OCI-LY1 (cell line): ENCODE data around the gene MTG2.

Experiments
- H2AFZ ChIP-seq: fragments of 200-600 bp; sonication (generic), shearing (Covaris generic); 2 replicates; pipeline ENCODE4 v1.6.0; 2014; ENCODE audit warnings: antibody characterized with exemption, mild to moderate bottlenecking, low read length
- H3F3A ChIP-seq: fragments of 200-600 bp; sonication (generic), shearing (Covaris generic); 2 replicates; pipeline ENCODE4 v1.6.0; 2014; ENCODE audit warnings: mild to moderate bottlenecking, antibody characterized with exemption, low read length, moderate library complexity; ENCODE audit not compliant: insufficient read depth
- H3K27ac ChIP-seq: fragments of 200-600 bp; sonication (generic); 2 replicates; pipeline ENCODE4 v1.5.1; 2014; ENCODE audit warnings: low read length, mixed run types, mild to moderate bottlenecking, low read depth; ENCODE audit not compliant: poor library complexity, severe bottlenecking
- H3K27me3 ChIP-seq: fragments of 200-600 bp; sonication (generic); 2 replicates; pipeline ENCODE4 v1.6.0; 2014; ENCODE audit warnings: antibody characterized with exemption, mild to moderate bottlenecking, low read length, moderate library complexity; ENCODE audit not compliant: insufficient read depth
- H3K36me3 ChIP-seq: fragments of 200-600 bp; sonication (generic); 2 replicates; pipeline ENCODE4 v1.6.1; 2014; ENCODE audit warnings: mild to moderate bottlenecking, antibody characterized with exemption, low read length, moderate library complexity, mixed read lengths; ENCODE audit not compliant: insufficient read depth
- H3K4me1 ChIP-seq: fragments of 200-600 bp; sonication (generic); 2 replicates; pipeline ENCODE4 v1.5.1; 2014; ENCODE audit warnings: mild to moderate bottlenecking, low read length, moderate library complexity; ENCODE audit not compliant: insufficient read depth, severe bottlenecking
- H3K4me2 ChIP-seq: fragments of 200-600 bp; sonication (generic), shearing (Covaris generic); 2 replicates; pipeline ENCODE4 v1.6.1; 2014; ENCODE audit warnings: low read length
- H3K4me3 ChIP-seq: fragments of 200-600 bp; sonication (generic); 2 replicates; pipeline ENCODE4 v1.5.1; 2014; ENCODE audit warnings: low read length, low read depth, mild to moderate bottlenecking, mixed read lengths; ENCODE audit not compliant: poor library complexity, severe bottlenecking
- H3K79me2 ChIP-seq: fragments of 200-600 bp; shearing (Covaris generic); 2 replicates; pipeline ENCODE4 v1.6.1; 2016; ENCODE audit warnings: mixed run types, low read length, mixed read lengths; ENCODE audit not compliant: insufficient read depth
- H3K9ac ChIP-seq: fragments of 200-600 bp; sonication (generic), shearing (Covaris generic); 2 replicates; pipeline ENCODE4 v1.6.1; 2014; ENCODE audit warnings: mild to moderate bottlenecking, low read length, mixed read lengths
- H3K9me2 ChIP-seq: fragments of 200-600 bp; sonication (generic), shearing (Covaris generic); 2 replicates; pipeline ENCODE4 v1.6.1; 2014; ENCODE audit warnings: low read depth, mild to moderate bottlenecking, low read length, mixed read lengths
- H3K9me3 ChIP-seq: fragments of 200-600 bp; shearing (Covaris generic); 2 replicates; pipeline ENCODE4 v1.6.1; 2014; ENCODE audit warnings: low read length, mixed read lengths
- H4K20me1 ChIP-seq: fragments of 200-600 bp; sonication (generic), shearing (Covaris generic); 2 replicates; pipeline ENCODE4 v1.6.0; 2016; ENCODE audit warnings: mild to moderate bottlenecking, low read length; ENCODE audit not compliant: insufficient read depth
- CTCF ChIP-seq: fragments of 200-600 bp; sonication (generic), shearing (Covaris generic); IDR thresholded peaks from 2 replicates; pipeline ENCODE4 v1.5.1; 2017; ENCODE audit warnings: mild to moderate bottlenecking, antibody characterized with exemption, low read length, moderate library complexity, mixed read lengths
- EZH2 ChIP-seq: fragments of 200-600 bp; sonication (generic), shearing (Covaris generic); IDR thresholded peaks from 2 replicates; pipeline ENCODE4 v1.8.0; 2017; ENCODE audit warnings: borderline replicate concordance, mixed run types, mild to moderate bottlenecking, antibody characterized with exemption, low read length, moderate library complexity, mixed read lengths

Gene MTG2

GRCh38 chr20:62138912-62139311 lies 43.9 kb upstream of the MTG2 start:
- H3K27ac ChIP-seq = no peak overlapping the region
- no peak overlapping the region for H3K9ac ChIP-seq
- no peaks in the 10 kb centered on the region for H4K20me1 ChIP-seq

GRCh38 chr20:62139636-62140035 lies 43.2 kb upstream of the MTG2 start:
- no peaks in the 10 kb centered on the region for H3K9me3 ChIP-seq
- TF ChIP-seq CTCF (no peak), EZH2 (no peak)
- no peak overlapping the region for H3K9ac ChIP-seq
- no peak overlapping the region for H2AFZ ChIP-seq
- peaks cover 6% of the 10 kb centered on the region; the same call in 1 of the 2 replicates for H3F3A ChIP-seq
- H3K36me3 ChIP-seq = peaks cover 67% of the 10 kb centered on the region
- no peak overlapping the region for H3K27ac ChIP-seq
- peaks cover 23% of the 10 kb centered on the region for H3K4me1 ChIP-seq
- H3K9me2 ChIP-seq = no peaks in the 10 kb centered on the region
- H3K79me2 ChIP-seq = peaks cover 30% of the 10 kb centered on the region
- H3K4me2 ChIP-seq = no peak overlapping the region
- H3K4me3 ChIP-seq = no peak overlapping the region
- H4K20me1 ChIP-seq = no peaks in the 10 kb centered on the region
- H3K27me3 ChIP-seq = no peaks in the 10 kb centered on the region

More at GRCh38 chr20:62138912-62139311, 43.9 kb upstream of the MTG2 start:
- H3K79me2 ChIP-seq = peaks cover 30% of the 10 kb centered on the region
- TF ChIP-seq CTCF = no peak
- no peaks in the 10 kb centered on the region for H3K27me3 ChIP-seq
- H3K4me2 ChIP-seq = no peak overlapping the region
- peaks cover 74% of the 10 kb centered on the region for H3K36me3 ChIP-seq
- no peaks in the 10 kb centered on the region for H3K9me2 ChIP-seq
- H3K4me1 ChIP-seq = peaks cover 18% of the 10 kb centered on the region
- H2AFZ ChIP-seq = no peak overlapping the region
- peaks cover 6% of the 10 kb centered on the region; the same call in 1 of the 2 replicates for H3F3A ChIP-seq
- H3K9me3 ChIP-seq = no peaks in the 10 kb centered on the region
- H3K4me3 ChIP-seq = no peak overlapping the region

- peaks cover 6% of the 10 kb centered on the region; the same call in 1 of the 2 replicates for H3F3A ChIP-seq
- peak overlapping the region; percentile 74 for H3K4me3 ChIP-seq
- H3K4me2 ChIP-seq = peak overlapping the region; percentile 89
- no peak for TF ChIP-seq CTCF
- no peak for TF ChIP-seq EZH2
- peaks cover 29% of the 10 kb centered on the region for H3K4me1 ChIP-seq
- H3K9me2 ChIP-seq = no peaks in the 10 kb centered on the region
- peaks cover 30% of the 10 kb centered on the region for H3K79me2 ChIP-seq
- H4K20me1 ChIP-seq = no peaks in the 10 kb centered on the region
- H3K27me3 ChIP-seq = no peaks in the 10 kb centered on the region
- no peaks in the 10 kb centered on the region for H3K9me3 ChIP-seq
- H3K36me3 ChIP-seq = peaks cover 57% of the 10 kb centered on the region
- H3K9ac ChIP-seq = peak overlapping the region; percentile 79; the same call in 1 of the 2 replicates
- H2AFZ ChIP-seq = no peak overlapping the region
- H3K27ac ChIP-seq = peak overlapping the region; percentile 29
Measured at GRCh38 chr20:62141043-62141396, 41.8 kb upstream of the MTG2 start.
